GM19025 (cell line): ENCODE measurements around the gene MRGPRF.

Experiments used
- ATAC-seq: cut with Tn5 transposase; IDR thresholded peaks from one replicate; pipeline ENCODE4 v1.9.1; 2021; ENCODE audit warnings: mild to moderate bottlenecking, low read depth, moderate library complexity; ENCODE audit not compliant: unreplicated experiment

MRGPRF gene

GRCh38 chr11:69030301-69030700 is 17.3 kb upstream of the MRGPRF start:
- no peak for ATAC-seq

DNA sequence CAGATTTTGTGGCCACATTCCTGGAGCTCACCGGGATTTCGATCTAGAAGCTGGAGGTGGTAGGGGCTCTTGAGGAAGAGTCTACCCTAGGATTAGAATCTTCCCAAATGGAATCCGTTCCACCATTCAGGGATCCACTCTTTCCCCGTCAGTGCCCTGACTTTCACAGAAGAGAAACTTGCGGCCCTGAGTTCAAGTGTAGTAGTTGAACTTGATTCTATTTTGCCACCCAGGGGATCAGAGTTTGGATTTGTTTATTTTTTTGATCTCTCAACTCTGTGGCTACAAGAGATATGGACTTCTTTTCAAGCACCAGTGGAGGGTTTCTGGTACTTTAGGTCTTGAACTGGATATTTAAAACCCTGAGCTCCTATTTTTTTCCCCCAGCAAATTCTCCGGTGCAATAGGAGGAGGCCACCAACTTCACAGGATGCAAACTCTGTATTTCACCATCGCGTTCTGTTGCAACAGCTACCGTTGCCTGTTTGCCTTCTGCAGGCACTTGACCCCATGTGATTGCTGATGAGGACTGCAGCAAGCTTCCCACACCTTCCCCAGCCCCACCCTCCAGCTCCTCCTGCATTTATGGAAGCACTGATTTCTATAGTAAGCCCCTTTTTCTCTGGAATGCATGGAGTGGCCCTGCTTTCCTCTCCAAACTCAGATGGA is 14.8 kb upstream of the MRGPRF start:
- no peak for ATAC-seq

DNA sequence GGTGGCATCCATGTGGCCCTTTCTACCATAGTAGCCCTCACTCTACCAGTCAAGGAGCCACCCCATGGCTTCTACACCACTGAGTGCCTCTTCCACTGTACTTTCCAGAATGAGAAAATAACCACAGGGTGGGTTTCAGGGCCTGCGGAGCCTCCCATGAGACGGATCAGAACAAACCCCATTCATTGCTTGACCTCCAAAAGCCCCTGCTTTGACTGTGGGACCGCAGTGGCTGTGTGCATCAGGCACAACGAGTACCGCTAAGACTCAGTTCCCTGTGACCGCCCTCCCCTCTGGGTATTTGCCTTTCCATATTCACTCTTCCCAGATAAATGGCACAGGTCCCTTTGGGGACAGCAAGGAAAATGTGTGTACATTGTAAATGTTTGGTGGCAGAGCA is 11.5 kb upstream of the MRGPRF start:
- no peak for ATAC-seq

DNA sequence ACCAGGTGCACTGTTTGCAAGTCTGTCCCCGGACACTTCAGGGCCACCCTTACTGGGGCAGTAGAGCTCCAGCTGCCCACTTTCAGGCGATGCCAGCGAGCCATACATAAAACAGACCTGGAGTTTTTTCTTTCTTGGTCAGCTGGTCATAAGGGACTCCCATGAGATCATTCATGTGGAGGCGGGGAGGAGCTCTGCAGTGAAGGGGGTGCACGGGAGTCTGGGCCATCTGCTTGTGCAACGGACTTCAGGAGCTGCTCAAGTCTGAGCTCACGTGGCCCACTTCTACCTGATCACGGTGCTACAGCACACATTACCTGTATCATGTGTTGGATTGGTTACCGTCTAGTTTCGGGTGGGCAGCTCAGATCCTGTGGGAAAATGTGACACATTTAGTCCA is 9.2 kb upstream of the MRGPRF start:
- ATAC-seq: no peak

DNA sequence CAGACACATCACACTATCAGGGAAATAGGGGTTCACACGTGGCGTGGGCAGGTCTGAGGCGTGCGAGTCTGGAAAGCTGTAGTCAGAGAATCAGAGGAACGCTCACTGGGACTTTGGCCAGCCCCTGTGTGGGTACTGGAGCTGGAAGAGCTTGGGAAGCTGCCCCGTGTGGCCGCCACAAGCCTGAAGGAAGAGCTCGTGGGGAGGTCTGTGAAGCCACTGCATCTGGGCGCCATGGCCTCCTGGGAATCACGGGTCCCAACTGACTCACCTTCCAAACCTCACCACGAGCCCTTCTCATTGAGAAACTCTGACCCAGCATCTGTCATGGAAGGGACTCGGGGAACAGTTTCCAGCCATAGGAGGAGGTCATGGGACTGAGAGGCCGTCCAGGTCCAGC is 5.9 kb upstream of the MRGPRF start:
- ATAC-seq: no peak

GRCh38 chr11:69017951-69018350 is 4.9 kb upstream of the MRGPRF start:
- no peak for ATAC-seq

DNA sequence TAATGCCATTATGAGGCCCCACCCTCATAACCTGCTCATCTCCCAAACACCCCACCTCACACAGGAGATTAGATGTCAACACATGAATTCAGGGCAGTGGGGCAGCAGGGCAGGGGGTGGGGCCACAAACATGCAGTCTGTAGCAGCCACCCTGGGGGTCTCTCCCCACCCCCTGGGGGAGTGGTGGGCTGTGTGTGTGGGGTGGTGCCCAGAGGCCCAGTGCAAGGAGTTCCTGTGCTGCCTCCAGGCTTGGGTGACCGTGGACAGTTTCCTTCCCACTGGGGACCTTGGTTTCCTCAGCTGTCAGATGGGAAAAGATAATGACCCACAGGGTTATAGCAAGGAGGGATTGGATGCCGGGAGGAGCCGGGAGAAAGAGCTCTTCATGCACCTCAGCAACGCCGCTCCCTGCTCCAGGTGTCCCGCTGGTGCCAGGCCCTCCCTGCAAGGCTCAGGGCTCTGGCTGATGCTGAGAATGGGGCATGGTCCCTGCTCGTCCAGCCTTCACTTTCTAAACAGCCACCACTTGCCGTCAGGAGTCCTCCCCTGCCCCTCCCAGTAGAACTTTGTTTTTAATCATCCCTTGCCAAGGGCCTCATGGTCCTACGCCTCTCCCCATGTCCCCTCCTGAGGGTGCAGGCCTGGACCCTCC is 2.0 kb upstream of the MRGPRF start:
- no peak for ATAC-seq

DNA sequence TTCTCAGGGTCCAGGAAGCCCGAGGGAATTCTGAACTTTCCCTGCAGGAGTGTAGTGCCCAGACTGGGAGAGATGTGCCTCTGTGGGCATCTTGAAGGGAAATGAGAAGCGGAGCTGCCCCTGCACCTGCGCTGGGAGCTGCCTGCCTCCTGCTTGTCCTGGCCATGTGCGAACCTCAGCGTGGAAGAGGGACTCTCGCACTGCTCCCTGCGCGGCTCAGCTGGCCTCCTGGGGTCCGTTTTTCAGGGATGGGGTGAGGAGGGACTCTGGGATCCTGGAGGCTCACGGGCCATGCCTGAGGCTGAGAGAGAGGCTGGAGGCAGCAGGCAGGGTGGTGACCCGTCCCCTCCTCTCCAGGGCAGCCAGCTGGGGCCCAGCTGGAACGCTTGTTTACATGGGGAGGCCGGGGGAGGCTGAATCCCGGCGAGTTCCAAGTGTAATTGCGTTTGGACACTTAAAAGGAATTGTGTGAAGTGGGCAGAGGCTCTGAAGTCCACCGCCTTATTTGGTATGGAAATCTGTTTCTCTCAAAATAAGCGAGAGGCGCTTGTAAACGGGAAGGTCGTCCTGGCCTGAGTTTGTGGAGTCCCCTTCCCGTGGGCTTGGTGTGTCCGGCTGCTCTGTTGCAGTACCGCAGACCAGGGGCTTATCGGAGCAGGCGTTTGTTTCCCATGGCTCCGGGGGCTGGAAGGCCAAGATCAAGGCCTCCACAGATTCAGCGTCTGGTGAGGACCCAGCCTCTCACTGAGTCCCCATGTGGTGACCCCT is 1.2 kb upstream of the MRGPRF start:
- ATAC-seq: no peak

GRCh38 chr11:69012092-69013008 is 696 bp downstream of the MRGPRF start:
- no peak for ATAC-seq

DNA sequence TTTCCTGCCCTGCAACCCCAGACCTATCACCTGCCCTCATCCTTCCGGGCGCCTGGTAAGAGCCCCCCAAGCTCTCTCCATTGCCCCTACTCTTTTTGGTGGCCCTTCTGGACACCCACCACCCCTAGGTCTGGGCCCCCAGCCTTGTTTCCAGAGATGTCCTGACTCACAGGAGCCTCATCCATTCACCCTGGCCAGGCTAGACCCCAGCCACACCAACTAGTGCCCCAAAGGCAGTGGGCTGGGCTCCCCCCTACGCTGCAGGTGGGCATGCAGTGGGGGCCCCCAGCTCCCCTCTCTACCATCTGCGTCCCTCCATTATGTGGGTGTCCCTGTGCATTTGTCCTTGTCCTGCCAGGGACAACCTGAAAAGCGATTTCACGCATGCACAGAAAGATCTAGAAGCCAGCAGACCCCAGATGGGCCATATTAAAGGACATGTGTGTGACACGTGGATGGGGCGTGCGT is 1.4 kb downstream of the MRGPRF start:
- ATAC-seq: no peak

- ATAC-seq: no peak
These were observed 2.0 kb downstream of the MRGPRF start for GRCh38 chr11:69010964-69011623.

DNA sequence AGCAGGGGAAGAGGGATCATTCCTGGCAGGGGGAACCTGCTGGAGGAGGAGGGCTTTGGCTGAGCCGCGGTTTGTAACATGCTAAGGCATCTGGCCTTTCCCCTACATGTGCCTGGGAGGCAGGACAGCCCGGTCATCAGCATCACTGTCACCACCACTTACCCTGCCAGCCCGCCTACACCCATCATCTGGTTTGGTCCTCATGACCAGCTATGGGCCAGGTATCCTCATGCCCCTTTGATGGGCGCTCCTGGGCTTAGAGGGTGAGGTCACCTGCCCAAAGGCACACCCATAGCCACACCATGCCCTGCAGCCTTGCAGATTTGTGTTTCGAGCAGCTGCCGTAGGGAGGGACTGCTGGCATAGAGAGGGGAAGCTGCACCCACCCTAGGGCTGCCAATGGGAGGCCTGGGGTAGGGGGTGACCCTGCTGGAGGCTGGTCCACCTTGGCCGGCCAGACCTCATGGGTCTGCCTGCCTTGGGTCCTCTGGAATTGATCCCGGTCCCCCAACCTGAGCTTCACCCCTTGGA is 2.6 kb downstream of the MRGPRF start:
- ATAC-seq: no peak

- no peak for ATAC-seq
These were observed 3.4 kb downstream of the MRGPRF start for GRCh38 chr11:69009441-69010211.

DNA sequence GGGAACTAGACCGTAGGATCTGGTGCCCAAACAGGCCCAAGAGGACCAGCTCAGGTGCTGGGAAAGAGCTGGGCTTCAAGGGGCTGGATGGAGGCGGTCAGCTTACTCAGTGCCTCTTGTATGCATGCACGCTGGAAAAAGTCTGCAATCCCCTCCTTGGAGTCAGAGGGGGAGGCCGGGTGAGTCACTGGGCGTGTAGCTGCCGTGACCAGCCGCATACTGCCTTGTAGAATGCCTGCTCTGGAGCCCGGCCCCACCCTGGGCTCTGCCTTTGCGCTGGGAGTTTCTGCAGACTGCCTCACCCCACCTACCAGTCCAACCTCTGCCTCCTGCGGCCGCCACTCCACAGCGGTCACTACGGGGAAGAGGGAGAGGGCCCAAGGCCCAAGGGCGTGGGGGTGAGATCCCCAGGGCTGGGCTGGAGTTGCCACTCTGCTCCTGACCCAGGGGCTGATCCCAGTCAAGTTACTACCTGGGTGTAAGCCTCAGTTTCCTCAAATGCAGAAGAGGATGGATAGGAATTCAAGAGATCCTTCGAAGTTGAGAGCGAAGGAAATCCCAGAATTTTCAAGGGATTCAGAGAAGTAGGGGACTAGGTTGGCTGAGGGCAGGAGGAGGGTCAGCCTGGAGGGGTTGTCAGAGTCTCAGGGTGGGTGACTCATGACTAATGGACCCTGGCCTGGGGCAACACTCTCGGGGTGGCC is 4.2 kb downstream of the MRGPRF start:
- no peak for ATAC-seq

GRCh38 chr11:69007975-69008381 is 5.1 kb downstream of the MRGPRF start:
- ATAC-seq: no peak

- no peak for ATAC-seq
These were observed 6.2 kb downstream of the MRGPRF start for GRCh38 chr11:69006816-69007215.

DNA sequence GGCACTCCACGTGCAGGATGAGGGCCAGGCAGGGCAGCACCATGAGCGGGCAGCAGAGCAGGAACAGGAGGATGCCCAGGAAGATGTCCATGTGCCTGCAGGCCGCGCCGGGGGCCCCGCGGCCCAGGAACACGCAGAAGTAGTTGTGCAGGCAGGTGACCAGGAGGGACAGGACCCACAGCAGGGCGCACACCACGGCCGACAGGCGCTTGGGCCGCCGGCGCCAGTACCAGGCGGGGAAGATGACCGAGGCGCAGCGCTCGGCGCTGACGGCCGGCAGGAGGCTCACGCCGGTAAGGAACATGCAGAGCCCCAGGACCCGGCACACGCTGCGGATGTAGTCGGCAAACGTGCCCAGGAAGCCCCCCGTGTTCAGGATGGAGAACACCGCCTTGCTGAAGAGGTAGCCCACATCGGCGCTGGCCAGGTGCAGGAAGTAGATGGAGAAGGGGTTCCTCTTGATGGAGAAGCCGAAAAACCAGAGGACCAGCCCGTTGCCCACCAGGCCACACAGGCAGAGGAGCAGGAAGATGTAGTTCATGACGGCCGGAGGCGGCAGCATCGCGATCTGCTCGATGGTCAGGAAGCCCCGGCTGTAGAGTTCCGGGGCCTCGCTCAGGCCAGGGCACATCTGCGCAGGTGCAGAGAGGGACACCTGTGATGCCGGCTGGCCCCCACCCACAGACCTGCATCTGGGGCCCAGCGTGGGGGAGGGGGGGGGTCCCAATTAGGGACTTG is 7.2 kb downstream of the MRGPRF start:
- ATAC-seq: no peak

DNA sequence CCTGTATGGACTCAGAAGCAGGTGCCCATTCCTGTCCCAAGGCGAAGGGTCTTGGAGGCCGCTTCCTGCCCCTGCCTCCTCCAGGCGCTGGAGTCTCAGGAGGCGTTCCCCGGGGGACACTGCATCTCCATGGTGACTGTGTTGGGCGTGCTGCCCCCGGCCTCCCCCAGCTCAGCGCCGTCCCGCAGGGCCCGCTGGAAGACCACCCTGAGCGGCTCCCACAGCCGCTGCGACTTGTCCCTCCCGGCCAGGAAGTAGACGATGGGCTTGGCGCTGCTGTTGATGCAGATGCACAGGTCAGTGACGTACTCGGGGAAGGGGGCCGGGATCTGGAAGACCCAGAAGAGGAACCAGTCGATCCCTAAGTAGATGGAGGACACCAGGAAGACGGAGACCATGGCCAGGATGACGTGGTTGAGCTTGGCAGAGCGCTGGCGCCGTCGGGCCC is 7.8 kb downstream of the MRGPRF start:
- no peak for ATAC-seq
